Hindlimb muscle (tissue), 1 donor: ENCODE measurements around the gene TRAPPC3. TPM values are rescaled to one million over a fixed set of nuclear protein-coding genes. Genes with fewer than 3 reads are reported as not detected.
"Not testable (repeated sequence)": the region's sequence is repeated elsewhere in the genome, so short reads cannot be mapped to it uniquely, and the experiment has no call there.

Experiments
- DNase-seq: peaks from one replicate; pipeline ENCODE4 v3.0.0-alpha.2; 2013
- polyA plus RNA-seq: library from polyadenylated mRNA; unstranded; fragments of 120-200 nt; gene quantifications from one replicate; pipeline ENCODE4 v1.2.1, GENCODE V29; 2013; ENCODE audit not compliant: insufficient read length

The TRAPPC3 gene
- polyA plus RNA-seq, 1 donor, result 30.3 TPM

DNA sequence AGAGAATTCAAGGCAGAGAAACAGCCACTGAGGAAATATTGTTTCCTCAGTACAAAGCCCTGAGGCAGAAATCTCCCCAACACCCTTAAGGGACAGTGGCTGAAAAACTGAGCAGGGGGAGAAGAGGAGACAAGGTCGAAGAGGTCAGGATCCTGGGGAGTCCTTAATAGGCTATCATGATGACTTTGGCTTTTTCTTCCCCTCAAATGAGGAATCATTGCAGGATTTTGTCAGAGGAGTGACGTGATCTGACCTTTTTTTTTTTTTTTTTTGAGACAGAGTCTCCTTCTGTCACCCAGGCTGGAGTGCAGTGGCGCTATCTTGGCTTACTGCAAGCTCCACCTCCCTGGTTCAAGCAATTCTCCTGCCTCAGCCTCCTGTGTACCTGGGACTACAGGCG lies 16.9 kb upstream of the TRAPPC3 start:
- DNase-seq, result no peak

DNA sequence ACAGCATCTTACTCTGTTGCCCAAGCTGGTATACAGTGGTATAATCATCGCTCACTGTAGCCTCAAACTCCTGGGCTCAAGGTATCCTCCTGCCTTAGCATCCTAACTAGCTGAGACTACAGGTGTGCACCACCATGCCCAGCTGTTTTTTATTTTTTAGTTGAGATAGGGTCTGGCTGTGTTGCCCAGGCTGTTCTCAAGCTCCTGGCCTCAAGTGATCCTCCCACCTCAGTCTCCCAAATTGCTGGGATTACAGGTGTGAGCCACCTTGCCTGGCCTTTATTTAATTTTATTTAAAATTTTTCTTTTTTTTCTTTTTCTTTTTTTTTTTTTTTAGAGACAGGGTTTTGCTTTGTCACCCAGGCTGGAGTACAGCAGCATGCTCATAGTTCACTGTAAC lies 15.9 kb upstream of the TRAPPC3 start:
- DNase-seq, result no peak

DNA sequence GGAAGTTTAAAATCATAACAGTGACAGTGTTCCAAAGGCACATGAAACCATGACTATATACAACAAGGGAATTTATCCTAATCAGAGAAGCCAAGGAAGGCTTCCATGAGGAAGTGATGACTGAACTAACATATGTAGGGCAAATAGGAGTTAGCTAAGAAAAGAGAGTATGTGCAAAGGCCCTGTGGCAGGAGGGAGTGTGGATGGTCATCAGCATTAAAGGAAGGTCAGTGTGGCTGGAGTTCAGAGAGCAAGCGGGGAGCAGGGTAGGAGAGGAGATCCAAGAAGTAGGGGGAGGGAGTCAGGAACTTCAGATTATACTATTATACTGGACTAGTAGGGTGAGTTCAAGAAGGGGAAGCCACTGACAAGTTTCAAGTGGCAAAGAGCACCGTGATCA lies 15.1 kb upstream of the TRAPPC3 start:
- no peak for DNase-seq

DNA sequence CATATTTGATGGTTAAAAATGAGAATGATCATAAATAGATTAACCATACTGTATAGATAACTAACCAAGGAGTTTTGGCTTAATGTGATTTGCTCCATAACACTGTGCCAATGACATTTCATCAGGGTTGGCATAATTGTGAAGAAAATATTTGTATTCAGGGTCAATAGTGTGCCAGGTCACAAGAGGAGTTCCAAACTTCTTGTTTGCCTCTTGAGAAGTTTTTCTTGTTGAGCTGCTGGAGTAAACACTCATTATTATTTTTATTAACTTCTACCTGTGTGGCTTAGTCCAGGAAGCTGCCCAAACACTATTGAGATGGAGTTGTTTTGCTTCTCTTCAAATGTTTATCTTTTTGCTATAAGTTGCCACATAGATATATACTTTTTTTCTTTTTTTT lies 14.1 kb upstream of the TRAPPC3 start:
- no peak for DNase-seq

DNA sequence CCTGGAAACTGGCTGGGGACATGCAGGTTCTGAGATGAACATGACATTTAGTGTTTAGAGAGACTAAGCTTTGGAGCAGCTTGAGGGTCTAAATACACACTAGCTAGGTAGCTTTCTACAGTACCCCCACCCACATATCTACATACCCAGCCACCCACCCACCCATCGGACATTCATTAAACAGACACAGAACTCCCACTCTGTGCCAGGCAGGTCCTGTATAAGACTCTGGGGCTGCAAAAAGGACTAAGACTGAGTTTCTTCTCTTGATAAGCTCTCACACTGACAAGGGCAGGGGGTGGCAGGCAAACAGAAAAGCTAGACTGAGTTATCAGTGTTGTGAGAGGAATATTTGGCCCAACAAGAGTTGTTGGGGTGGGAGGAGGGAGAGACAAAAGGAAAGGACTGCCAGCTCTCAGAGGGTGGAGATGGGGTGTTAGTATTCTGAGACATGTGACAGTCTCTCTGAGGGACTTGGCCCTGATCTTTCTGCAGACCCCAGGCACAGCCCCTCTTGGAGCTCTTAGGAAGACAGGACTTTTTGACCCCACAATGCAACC lies 13.5 kb upstream of the TRAPPC3 start:
- DNase-seq, result no peak

DNA sequence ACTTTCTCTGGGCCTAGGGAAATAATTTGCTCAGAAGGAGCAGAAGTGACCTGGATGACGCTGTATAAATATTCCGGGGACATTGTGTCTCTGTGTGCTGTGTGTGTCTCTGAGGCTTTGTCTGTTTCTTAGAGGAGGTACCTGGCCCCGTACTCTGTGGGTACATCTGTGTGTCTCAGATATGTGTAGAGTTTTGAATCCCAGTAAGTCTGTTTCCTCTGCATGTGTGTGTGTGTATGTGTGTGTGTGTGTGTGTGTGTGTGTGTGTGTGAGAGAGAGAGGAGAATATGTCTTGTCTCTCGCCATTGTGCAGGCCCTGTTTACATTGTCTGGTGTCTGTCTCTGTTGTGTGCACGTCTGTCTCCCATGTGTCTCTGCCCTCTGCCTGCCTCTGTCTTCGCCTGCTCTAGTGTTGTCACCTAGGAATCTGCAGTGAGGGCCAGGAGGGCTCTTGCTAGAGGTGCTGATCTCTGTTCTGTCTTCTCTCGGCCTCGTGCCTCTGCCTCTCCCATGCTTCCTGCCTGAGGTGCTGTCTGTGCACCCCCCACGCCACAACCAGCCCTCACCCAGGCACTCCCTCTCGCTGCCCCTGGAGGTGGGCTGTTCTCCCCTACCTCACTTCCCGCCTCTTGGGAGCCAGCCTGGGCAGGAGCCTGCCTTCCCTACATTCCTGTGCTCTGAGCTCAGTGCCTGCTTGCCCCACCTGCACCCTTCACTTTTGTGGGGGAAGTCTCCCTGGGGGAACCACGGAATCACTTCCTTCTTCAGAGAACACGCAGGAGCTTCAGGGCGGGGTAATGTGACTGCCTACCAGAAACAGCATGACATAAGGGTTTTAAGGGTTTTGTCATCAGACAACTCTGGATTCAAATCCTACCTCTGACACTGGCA lies 12.6 kb upstream of the TRAPPC3 start:
- DNase-seq, result no peak

DNA sequence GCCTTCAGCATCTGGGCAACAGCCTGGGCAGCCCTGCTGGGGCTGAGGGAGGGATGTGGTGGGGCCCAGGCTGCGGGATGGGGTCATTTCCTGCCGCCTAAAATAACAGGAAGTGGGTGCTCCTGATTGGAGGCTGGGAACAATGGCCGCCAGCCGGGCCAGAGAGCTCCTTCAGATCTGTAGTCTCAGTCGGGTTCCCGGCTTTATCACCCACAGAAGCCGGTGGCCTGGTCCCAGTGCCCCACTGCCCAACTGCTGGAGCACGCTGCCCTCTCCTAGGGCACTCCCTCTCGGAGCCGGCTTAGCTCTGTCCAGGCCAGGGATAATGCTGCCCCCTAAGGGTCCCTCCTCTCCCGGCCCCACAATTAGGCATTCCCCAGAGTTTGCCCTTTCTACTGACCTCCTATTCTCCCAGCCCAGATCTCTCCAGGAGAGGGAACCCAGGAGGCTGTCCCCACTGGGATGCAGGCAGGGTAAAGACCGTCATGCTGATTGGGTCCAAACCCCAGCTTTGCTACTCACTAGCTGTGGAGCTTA lies 11.7 kb upstream of the TRAPPC3 start:
- peak; percentile 46 for DNase-seq

DNA sequence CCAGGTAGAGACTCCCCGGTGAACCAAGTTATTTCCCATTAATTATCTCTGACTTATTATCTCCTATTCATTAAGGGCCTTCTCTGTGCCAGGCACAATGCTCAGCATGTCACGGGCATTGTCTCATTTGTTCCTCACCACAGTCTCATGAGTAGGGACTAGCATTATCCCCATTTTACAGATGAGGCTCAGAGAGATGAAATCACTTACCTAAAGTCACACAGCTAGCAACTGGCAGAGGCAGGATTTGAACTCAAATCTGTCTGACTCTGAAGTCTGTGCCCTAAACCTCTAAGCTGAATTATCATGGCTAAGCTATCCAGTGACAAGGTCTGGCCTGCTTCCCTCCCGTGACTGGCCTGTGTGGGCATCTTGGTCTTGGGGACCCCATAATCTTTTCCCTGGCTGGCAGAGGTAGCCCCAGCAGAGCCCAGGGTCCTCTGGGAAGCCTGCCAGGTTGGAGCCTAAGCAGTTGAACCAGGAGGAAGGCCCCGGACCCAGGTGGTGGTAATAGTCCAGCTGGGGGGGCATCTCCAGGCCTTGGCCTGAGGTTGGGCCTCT lies 11.2 kb upstream of the TRAPPC3 start:
- no peak for DNase-seq

DNA sequence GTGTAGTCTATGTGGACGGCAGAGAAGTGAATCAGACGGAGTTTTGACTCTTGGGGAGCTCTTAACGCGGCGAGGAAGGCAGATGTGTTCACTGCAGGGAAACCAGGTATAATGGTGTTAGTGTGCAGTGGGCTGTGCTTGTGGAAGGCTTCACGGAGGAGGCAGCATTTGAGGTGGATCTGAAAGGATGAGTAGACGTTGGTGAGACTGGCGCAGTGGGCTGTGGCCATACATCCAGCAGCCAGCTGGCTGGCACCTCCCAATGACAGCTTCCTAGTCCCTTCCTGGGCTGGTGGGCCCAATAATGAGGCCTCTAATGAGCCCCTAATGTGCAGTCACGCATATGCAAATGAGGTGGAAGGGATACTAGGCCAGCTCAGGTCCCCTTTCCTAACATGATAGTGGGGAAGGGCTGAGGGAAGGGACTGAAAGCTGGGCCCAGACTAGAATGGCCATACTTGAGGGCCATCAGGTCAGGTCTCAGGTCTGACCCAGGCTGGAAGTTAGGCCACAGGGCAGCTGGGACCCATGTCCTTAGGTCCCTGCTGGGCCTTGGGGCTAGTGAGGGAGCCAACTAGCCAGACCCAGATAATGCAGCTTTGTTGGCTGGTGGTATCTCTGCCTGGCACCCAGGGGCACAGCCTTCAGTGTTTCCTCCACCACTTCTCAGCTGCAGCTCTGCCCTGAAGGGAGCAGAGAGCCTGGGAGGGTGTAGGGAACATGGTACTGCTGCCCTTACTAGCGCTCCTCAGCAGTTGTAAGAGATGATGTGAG lies 10.5 kb upstream of the TRAPPC3 start:
- no peak for DNase-seq

- not testable (repeated sequence) for DNase-seq
These were observed 9.6 kb upstream of the TRAPPC3 start for GRCh38 chr1:36158827-36159252.

- DNase-seq, result no peak
These were observed 8.9 kb upstream of the TRAPPC3 start for GRCh38 chr1:36157973-36158826.

GRCh38 chr1:36157115-36157903 lies 8.0 kb upstream of the TRAPPC3 start:
- peak; percentile 65 for DNase-seq

DNA sequence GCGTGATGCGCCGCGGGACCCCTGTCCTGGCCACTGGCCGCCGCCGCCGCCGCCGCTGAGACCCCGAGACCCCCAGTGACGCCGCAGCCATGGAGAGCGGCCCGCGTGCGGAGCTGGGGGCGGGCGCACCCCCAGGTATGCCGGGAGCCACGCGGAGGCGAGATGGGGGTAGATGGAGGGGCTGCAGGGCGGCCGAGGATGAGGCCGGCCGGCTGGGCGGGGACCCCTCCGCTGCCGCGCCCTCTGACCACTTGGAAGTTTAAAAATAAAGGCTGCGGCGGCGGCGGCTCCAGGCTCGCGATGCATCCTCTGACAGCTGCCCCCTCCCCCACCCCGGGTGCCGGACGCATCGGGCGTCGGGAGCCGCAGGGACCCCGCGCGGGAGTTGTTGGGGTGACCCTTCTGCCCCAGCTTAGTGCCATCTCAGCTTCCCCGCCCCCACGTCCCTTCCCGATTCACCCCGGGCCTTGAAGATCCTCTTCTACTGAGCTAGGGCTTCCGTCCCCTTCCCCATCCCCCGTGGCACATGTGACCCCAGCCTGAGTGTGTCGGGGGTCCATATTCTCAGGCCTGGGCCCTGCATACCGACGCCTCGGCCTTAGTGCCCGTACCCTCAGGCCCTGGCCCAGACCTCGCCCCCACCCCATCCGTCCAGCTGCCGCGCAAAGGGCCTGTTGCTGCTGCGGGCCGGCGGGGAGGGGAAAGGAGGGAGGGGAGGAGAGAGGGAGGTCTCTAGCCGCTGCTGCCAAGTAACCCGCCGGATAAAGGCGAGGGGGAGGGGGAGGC lies 7.2 kb upstream of the TRAPPC3 start:
- DNase-seq, result peak; percentile 77

DNA sequence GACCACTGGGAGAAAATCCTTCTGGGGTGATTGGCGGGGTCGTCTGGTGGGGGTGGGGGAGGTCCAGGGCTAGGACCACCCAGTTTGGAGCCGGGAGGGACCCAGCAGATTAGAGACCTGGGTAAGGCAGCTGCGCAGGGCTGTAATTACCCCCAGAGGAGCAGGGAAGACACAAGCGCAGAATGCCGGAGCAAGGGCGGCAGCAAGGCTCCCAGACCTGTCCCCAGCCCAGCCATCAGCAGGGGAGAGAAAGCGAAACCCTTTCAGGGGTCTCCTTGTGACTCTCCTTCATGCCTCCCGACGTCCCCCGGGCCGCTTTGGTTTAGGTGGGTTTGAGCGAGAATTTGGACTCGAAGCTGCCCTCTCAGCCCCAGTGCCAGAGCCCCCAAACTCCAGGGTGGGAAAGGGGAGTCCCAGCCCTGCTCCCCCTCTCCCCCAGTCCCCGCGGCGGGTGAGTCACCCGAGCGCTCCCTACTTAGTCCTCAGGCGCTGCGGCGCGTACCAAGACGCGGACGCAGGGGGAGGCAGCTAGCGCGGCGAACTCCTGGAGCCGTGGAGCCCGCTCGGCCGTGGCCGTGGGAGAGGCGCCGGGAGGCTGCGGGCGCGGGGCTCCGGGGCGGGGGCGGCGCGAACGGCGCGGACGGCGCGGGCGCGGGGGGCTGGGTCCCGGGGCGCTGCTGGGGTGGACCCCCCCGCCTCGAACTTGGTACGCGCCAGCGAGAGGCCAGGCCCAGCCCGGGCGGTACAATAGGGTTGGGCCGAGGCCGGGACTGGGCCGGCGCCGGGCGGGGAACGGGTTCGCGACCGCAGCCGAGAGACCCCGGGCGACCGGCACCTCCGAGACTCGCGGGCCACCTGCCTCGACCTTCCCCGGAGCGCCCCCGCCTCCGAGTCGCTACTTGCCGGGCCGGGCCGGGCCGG lies 6.4 kb upstream of the TRAPPC3 start, which contains the start of gene MAP7D1:
TSS of gene MAP7D1 (plus strand) at position 753 of the 921 bp plus-strand sequence. CDS start 258 bp downstream, outside the sequence.
- DNase-seq, result peak; percentile 89

GRCh38 chr1:36154765-36155407 lies 5.6 kb upstream of the TRAPPC3 start:
- DNase-seq, result no peak

DNA sequence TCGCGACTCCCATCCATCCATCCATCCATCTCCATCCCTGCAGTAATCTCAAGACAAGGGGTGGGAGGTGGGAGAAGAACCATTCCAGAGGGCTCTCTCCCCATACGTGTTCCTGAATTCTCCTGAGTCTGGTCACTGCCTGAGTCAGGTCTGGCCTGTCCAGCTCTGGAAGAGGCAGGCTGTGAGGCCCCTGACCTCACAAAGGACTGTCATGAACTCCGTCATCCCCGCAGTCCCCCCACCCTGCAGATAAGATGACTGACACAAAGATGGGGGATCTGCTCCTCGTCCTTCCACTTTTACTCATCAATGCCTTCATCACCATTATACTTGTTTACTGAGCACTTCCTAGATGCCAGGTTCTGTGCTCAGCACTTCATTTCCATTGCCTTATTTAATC lies 5.0 kb upstream of the TRAPPC3 start:
- no peak for DNase-seq

DNA sequence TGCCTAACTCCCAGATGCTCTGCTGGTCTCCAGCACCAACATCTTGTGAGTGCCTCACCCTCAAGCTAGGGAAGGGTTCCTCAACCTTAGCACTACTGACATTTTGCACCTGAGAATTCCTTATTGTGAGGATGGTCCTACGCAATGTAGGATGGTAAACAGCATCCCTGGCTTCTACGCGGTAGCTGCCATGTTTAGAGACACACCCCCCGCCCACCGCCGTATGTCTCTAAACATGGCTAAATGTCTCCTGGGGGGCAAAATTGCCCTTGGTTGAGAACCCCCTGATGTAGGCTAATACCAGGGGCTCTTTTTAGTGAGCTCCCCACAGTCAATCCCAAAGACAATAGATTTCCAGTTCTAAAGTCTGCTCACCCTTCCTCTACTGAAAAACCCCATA lies 4.2 kb upstream of the TRAPPC3 start:
- DNase-seq, result no peak

- DNase-seq, result no peak
These were observed 2.5 kb upstream of the TRAPPC3 start for GRCh38 chr1:36151845-36152203.
